HuH-7 (cell line): ENCODE measurements around the gene SUPT6H.

Experiments
- DNase-seq: peaks from one replicate; pipeline ENCODE4 v3.0.0; 2011; ENCODE audit warnings: low spot score

The SUPT6H gene

GRCh38 chr17:28661635-28662526 is at the start of gene SUPT6H, which contains the start of gene SDF2:
TSS of gene SUPT6H (plus strand) at chr17:28662205. CDS start at chr17:28673402, 11,197 bp downstream.
TSS of gene SDF2 (minus strand) at chr17:28661906. CDS start at chr17:28661876, 30 bp downstream.
- peak; percentile 94 for DNase-seq

DNA sequence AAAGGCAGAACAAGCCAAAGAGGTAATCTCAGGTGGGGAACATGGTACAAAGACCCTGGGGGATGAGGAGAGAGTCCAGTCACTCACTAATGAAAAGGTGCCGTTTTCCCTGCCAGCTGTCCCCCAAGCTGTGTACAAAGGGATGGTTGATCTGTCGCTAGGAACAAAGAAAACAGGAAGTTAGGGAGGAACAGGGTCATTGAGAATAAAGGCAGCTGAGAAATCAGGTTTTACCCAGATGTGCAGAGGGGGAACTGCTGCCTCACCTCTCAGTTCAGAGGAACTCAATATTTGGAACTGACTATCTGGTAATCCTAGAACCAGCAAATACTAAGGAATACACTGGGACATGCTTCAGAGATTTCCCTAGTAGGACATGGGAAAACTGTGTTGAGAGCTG is 49.5 kb upstream of the SUPT6H start:
- no peak for DNase-seq

GRCh38 chr17:28612936-28613872 is 48.8 kb upstream of the SUPT6H start:
- DNase-seq, result peak; percentile 72

DNA sequence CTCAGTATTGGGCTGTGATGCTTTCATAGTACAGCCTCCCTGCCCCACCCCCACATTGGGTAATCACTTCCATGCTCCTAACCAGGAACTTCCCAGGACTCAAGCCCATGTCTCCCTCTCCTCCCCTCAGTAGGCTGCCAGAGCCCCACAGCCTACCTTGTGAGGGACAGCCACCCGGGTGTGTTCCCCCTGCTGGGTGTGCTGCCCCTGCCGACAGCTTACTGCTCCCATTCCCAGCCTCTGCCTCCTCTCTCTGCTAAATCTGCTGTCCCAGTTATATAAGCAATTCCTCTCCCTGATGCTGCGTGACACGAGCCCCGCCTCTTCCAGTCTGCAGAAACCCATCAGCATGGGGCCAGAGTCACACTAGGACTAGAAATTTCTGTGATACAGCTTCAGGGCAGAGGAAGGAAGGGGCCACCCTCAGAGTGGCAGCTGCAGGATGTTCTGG is 48.0 kb upstream of the SUPT6H start, which contains the start of gene RSKR:
RSKR (minus strand) TSS at position 255 of the 451 bp plus-strand sequence; CDS start at position 231, 24 bp downstream.
- no peak for DNase-seq

GRCh38 chr17:28615260-28615940 is 46.6 kb upstream of the SUPT6H start:
- no peak for DNase-seq

DNA sequence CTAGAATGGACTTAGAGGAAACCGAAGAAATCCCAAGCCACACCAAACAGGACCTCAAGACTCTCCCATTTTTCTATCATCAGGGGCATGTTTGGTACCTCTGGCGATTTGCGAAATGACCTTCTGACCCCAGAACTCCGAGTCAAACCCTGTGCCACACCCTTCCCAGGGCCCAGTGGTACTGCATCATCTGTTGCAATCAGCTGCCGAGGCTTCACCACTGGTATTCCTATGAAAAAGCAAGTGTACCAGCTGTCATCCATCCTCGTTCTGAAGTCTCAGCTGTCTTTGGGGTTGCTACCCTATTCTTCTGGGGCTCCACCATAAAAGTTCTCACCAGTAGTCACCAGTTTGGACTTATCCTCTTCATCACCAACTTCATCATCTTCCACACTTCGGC is 45.7 kb upstream of the SUPT6H start:
- no peak for DNase-seq

DNA sequence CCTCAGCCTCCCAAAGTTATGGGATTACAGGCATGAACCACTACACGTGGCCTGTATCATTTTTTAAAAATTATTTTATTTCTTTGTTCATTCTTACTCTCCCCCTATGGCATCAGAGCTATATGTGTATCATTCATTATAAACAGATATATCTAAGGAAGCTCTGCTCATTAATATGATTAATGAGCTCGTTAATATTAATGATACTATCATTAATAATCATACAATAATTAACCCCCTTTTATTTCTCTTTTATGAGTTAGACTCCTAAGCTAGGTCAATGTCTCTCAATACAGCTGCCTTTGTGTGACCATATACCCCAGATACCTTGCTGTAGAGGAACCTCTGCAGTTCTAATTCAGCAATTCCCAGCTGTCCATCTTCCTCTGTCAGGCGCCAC is 43.5 kb upstream of the SUPT6H start:
- no peak for DNase-seq

- DNase-seq, result peak; percentile 20
These were observed 42.0 kb upstream of the SUPT6H start for GRCh38 chr17:28620010-28620409.

DNA sequence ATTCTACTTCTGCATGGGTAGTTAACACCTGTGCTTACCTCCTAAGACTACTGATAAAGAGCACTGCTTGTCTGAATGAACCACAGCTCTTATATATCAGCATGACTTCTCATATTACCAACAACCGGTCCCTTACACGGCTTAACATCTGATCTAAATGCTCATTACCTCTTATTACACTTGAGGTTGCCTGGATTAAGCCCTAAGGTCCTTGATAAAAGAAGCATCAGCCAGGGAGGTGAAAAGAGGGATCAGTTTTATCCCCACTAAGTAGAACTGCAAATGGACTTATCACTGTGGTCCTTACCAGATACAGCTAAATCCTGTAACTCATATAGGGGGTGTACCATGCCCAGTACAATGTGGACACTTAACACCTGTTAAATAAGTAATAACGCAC is 39.8 kb upstream of the SUPT6H start:
- no peak for DNase-seq

DNA sequence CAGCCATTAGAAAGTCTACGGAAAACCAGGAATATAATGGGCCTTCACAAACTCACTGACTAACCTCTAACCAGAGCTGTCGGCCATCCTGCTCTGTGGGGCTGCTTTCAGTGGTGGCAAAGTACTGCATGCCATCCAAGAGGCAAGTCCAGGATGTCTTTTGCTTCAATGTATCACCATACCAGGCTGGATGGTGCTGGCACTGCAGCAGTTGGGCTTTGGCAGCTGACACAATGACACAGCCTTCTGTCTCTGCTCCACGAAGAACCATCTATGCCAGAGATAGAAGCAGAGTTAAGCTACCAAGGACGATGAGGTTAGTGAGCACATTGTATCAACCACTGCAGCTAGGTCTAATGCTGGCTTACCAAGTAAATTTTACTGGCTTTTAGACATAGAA is 38.3 kb upstream of the SUPT6H start:
- DNase-seq, result no peak

DNA sequence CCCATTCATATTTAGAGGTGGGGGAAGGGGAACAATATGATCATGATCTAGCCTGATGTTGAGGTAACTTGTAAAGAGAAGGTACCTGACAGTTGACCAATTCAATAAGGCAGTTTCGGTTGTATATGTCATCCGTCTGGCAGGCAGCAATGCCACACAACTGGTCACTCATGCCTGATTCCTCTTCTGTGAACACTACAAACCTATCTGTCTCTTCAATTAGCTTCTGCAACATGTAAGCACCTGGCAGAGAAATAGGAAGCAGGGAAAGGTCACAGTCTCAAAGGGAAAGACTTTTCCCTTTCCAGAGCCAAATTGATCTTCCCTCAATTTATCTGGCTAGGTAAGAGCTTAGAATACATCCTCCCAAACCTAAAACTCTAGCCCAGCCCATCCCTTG is 37.9 kb upstream of the SUPT6H start:
- no peak for DNase-seq

DNA sequence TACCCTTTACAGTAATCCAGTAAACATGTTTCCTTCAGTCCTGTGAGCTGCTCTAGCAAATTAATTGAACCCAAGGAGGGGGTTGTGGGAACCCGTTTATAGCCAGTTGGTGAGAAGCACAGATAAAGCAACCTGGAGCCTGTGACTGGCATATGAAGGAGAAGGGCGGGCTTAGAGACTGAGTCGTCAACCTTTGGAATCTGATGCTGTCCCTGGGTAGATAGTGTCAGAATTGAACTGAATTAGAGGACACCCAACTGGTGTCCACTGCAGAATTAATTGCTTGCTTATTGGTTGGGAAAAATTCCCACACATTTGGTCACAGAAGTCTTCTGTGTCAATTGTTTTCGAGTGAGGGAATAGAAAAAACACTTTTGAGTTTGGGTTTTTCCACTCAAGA is 35.2 kb upstream of the SUPT6H start:
- DNase-seq, result no peak

GRCh38 chr17:28634206-28634865 is 27.7 kb upstream of the SUPT6H start:
- no peak for DNase-seq

GRCh38 chr17:28635506-28635905 is 26.5 kb upstream of the SUPT6H start:
- DNase-seq, result no peak

- no peak for DNase-seq
These were observed 20.4 kb upstream of the SUPT6H start for GRCh38 chr17:28641579-28641978.

DNA sequence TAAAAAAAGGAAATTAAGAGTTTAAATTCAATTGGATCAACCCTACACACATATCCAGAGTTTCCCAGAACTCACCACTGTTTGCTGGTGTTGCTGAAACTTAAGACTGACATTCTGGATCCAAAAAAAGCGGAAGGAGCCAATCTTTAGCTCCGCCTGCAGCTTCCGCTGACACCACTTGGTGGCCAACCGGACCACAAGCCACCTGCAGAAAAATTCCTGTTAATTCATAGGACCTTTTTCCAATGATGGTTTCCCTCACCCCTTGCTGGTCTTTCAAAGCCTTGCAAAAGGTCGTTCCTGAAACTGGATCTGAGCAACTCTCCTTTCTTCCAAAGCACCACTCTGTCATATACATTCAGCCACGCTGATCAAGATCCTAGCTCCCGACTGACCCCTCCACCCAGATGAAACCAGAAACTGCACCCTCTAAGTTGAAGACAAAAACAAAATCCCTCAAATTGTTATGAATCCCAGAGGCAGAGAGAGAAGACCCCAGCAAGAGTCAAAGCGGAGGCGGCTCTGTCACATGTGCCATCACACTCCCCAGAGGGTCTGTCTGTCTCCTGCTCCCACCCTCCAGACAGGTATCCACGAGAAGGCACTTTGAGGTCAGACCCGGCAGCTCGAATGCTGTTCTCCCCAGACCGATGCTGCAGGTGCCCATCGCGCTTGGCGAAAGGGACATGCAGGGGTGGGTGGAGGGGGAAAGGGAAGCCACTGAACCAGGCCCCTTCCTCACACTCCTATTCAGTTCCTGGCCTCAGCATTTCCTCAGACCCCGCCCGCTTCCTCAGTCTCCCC is 17.8 kb upstream of the SUPT6H start:
- DNase-seq, result peak; percentile 72

DNA sequence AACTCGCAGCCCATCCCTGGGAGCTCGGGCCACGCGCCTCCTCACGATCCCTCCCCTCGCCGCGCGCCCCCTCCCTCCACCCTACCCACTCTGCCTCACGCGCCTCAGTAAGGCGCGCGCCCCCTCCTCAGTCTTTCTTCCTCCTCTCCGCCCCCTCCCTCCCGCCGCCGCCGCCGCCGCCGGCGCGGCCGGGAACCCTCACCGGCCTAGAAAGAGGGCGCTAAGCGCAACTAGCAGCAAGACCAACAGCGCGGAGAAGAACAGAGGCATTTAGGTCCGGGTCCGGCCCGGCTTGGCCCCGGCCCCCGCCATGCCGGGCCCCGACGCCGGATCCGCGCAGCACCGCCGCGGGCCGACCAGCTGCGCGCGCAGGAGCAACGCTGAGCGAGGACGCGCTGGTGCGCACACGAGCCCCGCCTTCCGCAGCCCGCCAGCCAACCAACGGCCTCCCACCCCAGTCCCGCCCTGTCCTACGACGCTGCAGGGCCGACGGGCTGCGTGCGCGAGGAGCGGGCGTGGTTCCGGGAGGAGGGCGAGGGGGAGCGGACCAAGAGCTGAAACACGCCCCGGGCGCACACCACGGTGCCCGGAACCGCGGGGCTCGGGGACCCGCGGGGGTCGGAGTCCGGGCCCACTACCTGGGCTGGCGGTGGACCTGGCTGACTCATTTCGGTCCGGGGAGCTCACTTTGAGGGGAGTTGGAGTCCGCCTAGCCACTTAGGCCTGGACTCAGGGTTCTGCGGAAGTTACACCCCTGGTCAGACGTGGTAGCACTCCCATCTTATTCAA is 17.0 kb upstream of the SUPT6H start, which contains the start of gene BLTP2:
BLTP2 (minus strand) TSS at position 372 of the 789 bp plus-strand sequence; CDS start at position 270, 102 bp downstream.
- DNase-seq, result peak; percentile 97

- DNase-seq, result no peak
These were observed 16.4 kb upstream of the SUPT6H start for GRCh38 chr17:28645576-28645939.

- DNase-seq, result no peak
These were observed 15.8 kb upstream of the SUPT6H start for GRCh38 chr17:28646039-28646754.
